ENCODE results near the gene POLE.
"Not testable (repeated sequence)": the region's sequence is repeated elsewhere in the genome, so short reads cannot be mapped to it uniquely, and the experiment has no call there.

Gene POLE

DNA sequence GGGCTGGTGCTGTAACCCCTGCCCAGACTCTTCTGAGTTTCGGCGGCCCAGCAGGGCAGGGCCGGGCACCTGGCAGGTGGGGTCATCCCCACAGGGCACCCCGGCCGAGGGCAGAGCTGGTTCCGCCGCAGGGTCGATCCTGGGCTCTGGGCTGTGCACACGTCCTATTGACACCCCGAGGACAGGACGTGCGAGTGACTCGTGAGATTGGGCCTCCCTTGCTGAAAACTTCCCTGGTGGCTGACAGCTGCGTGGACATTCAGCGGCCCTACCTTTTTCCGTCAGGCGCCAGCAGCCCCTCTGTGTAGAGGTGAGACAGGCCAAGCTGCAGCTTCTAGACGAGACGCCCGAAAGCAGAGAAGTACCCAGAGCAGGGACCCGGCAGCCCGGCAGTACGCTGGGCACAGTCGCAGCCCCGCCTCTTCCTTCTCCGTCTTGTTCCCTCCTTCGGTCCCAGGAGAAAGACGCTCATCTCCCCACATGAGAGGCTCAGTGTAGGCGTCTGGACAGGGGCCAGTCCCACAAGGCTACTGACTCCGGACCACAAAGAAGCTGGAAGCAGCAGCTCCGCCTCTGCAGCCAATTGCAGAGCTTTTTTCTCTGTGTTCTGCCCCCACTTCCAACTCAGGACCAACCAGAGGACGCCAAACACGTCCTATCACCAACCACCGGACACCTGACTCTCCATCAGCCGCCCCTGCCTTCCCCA, 76.9 kb downstream of the POLE start, which contains the start of gene LRCOL1:
TSS of gene LRCOL1 (minus strand) at position 532 of the 709 bp plus-strand sequence. CDS start 4,331 bp downstream, outside the sequence.
- DNase-seq, result no peak

DNA sequence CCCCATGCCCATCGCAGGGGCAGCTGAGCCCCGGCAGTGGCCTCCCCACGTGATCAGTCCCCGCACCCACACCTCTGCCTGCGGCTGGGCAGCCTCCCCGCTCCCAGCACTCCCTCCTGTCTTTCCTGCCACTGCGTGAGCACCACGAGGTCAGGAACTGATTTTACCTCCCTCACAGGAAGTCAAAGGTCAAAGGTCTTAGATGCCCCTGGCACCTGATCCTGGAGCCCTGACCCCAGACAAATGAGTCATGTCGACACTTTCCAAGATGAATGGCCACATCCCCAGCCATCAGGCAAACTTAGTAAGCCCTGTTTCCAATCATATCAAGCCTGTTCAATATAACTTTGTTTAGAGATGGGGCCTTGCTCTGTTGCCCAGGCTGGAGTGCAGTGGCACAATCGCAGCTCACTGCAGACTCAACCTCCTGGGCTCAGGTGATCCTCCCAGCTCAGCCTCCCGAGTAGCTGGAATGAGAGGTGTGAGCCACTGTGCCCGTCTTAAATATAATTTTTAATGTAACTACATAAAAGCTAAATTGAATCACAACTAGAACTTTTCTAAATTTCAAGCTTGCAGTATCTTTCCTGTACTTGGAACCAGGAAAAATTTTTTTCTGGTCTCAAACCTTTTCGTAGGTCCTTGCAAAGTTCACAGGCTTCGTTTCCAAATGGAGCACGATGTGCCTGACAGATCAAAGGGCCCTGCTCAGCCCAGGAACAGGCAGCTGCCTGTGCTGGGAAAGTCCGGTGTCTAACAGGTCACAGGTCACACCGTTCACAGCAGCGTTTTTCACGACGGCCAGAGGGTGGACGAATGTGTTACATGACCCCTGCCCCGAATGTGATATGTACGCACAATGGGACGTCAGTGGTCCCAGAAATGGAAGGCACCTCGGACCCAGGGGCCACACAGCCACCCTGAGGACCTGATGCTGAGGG, 78.6 kb downstream of the POLE start:
- no peak for DNase-seq

DNA sequence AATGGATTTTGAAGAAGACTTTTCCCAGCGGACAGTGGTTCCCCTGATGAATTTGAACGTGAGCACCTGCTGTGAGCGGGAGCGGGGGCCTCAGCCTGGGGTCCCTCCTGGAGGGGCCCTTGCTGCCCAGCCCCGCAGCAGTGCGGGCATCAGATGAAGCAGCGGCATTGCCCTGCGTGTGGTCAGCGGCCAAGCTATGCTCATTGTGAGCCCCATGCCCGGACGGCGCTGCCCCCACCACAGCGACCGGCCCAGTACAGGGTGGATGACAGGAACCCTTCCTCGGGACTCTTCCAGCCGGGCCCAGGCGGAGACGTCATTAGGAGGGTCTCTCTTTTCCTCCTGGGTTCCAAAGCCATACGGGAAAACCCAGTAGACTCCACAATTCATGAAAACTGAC, 80.2 kb downstream of the POLE start:
- DNase-seq, result no peak

DNA sequence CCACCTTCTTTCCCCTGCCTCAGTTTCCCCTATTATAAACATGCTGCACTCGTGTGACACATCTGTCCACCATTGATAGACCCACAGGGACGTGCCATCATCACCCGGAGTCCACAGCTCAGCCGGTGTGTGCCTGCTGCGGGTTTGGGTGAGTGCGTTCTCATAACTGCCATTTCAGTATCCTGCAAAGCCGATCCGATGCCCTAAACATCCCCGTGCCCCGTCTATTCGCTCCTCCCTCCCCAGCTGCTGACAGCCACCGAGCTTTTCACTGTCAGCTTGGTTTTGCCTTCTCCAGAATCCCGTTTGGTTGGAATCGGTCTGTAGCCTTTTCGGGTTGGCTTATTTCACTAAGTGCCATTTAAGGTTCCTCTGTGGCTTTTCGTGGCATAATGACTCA, 80.7 kb downstream of the POLE start:
- DNase-seq, result no peak

DNA sequence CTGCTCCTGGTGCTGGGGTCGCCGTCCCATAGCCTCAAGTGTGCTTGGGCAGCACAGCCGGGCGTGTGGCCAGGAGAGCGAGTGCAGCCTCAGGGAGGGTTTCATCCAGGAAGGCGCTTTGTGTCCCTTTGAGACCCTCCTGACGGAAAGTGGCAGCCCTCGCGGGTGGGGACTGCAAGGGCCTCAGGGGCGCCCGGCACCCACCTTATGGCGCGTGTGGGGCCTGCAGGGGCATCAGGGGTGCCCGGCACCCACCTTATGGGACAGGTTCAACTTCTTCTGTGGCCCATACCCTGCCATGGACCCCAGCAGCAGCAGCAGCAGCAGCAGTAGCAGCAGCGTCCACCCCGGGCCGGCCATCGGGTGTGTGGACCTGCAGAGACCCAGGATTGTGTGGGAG, 81.2 kb downstream of the POLE start:
- DNase-seq, result no peak

DNA sequence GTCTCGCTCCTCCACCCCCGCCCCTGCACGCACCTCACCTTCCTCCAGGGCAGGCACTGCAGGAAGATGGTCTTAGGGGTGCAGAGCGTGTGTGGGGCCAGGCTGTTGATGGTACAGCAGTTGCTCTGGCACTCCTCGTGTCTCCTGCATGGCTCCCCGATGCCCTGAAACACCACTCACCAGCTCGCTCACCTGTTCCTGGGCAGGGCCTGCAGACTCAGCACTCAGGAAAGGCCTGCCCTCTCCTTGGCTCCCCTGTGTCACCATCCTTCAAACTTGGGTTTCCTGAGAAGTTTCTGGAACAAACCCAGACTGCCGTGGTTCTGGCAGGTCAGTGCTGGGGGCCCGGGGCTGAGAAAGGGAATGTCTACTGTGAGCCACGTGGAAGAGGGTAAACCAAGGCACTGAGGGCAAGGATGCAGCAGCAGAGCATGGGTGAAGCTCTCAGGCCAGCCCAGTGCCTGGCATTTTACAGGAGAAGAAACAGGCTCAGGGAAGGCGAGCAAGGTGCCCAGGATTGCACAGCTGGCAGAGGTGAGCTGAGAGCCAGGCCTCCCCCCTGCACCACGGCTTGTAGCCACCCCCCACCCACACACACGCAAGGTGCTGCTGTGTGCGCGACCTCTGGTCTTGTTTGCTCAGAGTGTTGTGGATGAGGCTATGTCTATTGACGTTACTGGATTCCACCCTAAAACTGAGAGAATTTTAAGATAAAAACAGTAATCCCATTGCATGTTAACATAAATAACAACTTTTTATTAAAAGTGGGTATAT, 82.3 kb downstream of the POLE start:
- no peak for DNase-seq

DNA sequence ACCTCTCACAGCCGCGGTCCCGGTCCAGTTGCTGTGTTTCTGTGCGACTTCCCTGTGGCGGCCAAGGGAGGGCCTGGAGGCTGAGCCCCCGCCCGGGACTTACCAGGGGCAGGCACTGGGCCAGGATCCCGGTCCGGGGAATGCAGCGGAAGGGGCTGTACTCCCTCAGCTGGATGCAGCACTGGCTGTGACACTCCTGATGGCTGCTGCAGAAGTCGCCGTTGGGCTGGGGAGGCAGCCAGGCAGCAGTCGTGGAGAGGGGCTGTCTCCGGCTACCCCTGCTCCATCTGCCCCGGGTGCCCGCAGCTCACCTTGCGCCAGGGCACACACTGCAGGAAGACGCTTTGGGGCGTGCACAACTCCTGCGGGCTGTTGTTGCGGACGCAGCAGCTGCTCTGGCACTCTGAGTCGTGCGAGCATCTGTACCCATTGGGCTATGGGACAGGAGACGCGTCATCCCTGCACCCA, 83.0 kb downstream of the POLE start:
- no peak for DNase-seq

DNA sequence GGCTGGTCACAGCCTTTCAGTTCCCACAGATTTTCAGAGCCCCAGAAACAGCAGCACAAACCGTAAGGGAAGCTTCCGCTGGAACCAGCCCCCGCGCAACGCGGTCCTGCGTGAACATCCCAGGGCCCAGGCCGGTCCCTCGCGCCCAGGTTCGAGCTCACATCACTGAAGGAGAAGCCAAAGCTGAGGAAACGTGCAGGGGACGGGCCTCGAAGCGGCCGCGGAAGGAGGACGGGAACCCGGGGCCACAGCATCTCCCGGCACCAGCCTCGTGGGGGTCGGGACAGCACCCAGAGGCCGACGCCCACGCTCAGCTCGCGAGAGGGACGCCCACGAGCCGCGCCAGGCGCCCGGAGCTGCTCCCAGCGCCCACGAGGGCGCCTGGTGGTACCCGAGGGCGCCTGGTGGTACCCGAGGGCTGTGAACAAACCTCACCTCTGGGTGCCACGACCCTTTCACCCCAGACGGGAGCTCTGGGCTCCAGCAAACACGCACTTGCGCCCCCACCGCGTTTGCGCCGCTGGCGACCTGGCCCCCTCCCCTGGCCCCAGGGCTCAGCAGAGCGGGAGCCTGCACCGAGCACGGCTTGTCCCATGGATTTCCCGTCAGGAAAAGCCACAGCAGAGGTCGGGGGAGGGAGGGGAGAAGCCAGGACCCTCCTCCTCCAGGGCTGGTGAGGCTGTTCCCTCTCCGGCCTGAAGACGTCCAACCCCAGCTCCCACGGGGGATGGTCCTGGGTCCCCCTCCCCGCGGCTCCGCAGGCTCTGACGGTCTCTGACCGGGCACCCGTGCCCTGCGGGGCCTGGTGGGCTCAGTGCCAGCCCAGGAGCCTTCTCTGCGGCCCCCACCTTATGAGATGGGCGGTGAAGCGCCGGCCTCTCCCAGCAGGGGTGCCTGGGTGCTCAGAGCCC, 83.6 kb downstream of the POLE start:
- no peak for DNase-seq

DNA sequence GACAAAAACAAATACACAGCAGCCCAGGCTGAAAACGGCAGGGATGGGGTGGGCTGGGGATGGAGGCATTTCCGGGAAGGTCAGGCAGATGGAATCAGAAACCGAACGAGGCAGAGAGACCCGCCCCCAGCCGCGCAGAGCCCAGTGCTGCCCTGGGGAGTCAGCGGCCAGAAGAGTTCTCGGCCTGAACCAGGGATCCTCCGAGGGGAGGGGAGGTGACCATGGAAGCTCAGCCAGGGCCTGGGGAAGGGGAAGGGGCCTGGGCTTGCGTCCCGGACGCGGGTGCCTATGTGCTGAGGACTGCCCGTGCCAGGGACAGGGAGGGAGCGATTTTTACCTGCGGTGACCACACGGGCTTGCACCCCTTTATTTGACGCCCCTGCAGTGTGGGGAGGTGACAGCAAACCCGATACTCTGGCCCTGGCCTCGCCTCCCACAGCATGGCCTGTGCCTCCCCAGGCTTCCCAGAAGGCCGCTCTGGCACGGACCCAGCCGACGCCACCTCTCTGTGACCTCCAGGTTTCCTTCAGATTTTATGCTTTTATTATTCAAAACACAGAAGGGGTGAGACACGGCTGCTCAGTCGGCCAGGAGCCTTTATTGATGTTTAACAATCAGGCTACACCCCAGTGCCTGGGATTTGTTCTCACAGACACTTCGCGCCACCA, 84.4 kb downstream of the POLE start:
- DNase-seq, result no peak

DNA sequence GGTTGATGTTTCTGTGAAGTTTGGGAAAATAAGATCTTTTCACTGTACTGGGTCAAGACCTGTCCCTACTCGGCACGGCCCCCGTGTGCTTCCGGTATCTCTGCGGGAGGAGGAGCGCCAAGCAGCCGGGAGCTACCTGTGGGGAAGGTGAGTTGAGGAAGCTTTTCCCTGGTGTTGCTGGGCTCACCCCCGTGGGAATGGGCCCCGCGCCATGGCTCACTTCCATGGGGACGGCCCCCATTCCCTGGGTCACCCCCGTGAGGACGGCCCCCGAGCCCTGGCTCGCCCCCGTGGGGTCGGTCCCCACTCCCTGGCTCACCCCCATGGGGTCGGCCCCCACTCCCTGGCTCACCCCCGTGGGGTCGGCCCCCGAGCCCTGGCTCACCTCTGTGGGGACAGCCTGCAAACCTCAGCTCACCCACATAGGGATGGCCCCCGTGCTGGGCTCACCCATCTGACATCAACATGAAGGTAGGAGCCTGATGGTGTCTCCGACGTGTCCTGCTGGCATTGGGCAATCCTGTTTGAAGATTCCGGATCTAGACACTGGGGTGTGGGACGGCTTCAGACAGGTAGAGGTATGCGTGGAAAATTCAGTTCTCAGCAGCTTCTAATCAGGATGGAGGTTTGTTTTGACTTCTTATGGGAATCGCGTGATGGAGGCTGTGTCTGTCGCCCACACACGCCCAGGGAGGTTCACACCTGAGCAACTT, 85.8 kb downstream of the POLE start:
- no peak for DNase-seq

DNA sequence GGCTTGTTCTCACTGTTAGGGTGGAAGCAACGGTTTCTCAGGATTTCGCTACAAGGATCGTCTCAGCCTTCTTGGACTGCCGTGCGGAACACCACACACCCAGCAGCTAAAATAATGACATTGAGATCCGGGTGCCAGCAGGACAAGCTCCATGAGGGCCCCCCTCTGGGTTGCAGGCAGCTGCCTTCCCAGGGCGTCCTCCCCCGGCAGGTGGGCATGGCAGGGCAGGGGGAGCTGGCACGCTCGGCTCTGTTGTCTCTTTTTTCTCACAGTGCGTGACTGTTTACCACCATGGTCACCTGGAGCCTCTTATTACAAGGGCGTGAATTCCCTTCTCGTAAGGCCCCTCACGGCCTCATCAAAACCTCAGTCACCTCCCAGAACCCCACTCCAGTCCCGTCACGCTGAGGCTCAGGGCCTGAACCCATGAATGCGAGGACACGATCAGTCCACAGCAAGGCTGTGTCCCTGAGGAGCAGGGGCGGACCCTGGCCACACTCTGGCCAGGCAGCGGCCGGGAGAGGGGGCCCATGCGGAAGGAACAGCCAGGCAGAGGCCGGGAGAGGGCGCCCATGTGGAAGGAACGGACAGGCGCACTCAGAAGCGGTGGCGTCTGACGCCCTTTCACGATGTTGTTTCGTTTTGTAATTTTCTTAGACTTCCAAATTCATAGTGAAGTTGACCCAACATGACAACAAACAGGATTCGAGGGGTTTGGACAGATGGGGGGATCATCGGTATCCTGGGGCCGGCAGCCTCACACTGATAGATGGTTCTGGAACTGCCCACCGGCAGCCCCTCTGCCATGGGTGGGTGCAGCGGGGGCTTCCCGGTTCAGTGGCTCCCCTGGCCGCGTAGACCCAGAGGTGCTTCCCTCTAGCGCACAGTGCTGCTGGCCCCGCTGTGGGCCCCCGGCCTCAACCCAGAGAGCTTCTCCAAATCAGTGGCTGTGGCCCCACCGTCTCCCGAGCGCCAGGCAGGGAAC, 86.8 kb downstream of the POLE start:
- DNase-seq, result no peak

DNA sequence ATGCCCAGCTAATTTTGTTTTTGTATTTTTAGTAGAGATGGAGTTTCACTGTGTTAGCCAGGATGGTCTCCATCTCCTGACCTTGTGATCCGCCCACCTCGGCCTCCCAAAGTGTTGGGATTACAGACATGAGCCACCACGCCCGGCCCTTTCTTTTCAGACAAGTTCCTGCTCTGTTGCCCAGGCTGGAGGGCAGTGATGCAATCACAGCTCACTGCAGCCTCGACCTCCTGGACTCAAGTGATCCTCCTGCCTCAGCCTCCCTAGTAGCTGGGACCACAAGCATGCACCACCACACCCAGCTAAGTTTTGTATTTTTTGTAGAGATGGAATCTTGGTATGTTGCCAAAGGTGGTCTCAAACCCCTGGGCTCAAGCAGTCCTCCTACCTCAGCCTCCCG, 87.6 kb downstream of the POLE start:
- not testable (repeated sequence) for DNase-seq

DNA sequence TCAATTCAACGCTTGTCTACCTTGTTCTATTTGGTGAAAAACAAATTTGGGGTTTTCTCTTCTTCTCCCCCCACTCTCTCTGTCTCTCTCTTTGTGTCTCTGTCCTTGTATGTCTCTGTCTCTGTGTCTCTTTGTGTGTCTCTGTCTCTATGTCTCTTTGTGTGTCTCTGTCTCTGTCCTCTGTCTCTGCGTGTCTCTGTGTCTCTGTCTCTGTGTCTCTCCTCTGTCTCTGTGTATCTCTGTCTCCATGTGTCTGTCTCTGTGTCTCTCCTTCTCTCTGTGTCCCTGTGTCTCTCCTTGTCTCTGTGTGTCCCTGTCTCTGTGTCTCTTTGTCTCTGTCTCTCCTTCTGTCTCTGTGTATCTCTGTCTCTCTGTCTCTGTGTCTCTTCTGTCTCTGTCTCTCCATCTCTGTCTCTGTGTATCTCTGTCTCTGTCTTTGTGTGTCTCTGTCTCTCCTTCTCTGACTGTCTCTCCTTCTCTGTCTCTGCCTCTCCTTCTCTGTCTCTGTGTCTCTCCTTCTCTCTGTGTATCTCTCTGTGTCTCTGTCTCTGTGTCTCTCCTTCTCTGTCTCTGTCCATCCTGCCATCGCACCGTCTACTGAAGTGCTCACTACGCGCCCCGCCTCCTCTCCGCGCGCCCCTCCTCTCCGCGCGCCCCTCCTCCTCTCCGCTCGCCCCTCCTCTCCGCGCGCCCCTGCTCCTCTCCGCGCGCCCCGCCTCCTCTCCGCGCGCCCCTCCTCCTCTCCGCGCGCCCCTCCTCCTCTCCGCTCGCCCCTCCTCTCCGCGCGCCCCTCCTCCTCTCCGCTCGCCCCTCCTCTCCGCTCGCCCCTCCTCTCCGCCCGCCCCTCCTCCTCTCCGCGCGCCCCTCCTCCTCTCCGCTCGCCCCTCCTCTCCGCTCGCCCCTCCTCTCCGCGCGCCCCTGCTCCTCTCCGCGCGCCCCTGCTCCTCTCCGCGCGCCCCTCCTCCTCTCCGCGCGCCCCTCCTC, 89.5 kb downstream of the POLE start:
- no peak for DNase-seq

DNA sequence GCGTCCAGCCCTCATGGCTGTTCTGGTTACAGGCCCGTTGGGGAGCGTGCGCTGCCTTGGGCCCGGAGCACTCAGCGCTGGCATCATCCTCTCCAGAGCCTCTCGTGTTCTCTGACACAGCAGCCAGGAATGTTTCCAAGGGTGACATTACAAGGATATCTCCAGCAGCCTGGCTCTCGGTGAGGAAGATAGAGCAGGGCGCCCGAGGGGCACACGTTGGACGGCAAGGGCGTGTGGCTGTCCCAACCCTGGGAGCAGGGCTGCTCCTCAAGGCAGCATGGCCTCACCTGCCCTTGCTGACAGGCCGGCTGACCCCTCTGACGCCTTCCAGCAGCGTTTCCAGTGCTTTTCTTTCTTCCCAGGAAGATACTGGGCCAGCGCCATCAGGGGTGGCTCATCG, 91.1 kb downstream of the POLE start:
- DNase-seq, result no peak

DNA sequence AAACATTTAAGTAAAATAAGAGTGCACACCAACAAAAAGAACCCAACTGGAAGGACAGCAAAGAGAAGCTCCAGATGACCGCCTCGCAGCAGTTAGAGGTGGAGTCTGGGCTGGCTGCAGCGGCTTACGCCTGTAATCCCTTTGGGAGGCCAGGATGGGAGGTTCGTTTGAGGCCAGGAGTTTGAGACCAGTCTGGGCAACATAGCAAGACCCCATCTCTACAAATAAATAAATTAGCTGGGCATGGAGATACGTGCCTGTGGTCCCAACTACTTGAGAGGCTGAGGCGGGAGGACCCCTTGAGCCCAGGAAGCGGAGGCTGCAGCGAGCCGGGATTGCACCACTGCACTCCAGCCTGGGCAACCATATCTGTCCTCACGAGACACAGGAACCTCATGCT, 92.0 kb downstream of the POLE start:
- DNase-seq, result no peak

DNA sequence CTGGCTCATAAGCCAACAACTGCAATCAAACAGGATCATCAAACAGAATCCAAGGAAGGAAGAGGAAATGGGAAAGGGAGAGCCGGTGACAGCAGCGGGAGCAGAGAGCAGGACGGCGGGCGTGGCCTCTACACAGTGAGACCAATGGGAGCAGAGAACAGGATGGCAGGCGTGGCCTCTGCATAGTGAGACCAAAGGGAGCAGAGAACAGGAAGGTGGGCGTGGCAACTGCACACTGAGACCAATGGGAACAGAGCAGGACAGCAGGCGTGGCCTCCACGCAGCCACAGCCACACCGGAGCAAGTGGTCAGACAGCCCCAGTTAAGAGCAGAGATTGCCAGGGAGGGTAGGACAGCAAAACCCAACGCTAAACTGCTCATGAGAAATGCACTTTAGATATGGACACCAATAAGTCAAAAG, 93.2 kb downstream of the POLE start:
- no peak for DNase-seq

DNA sequence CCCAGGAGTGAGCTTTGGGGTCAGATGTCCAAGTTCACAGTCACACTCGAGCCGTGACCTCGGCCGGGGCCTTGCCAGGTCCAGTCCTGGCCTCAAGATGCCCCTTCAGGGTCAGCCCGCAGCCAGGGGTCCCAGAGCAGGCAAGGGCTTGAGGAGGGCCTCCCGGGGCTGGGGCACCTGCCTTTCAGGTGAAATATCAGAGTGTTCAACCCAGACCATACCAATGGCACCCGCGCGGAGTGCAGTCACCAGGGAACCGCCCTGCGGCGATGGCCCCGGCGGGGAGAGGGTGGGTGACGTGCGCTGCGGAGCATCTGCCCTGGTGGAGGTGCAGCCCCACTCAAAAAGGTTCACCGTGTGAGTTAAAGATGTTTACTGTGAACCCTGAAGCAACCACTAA, 93.6 kb downstream of the POLE start:
- DNase-seq, result no peak

DNA sequence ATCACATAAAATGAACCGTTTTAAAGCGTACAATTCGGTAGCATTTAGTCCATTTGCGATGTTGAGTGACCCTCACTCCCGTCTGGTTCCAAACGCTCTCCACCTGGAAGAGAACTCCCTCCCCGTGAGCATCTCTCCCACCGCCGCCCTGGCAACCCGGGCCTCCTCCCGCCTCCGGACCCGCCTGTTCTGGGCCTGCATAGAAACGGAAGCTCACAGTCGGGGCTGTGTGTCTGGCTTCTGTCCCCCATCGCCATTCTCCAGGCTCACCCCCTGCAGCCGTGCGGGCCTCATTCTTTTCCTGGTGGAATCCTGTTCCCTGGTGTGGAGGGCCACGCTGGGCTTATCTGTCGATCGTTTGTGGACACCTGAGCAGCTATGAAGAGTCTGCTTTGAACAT, 94.1 kb downstream of the POLE start:
- DNase-seq, result no peak
